ENCODE data around the gene TIAM1.

DNA sequence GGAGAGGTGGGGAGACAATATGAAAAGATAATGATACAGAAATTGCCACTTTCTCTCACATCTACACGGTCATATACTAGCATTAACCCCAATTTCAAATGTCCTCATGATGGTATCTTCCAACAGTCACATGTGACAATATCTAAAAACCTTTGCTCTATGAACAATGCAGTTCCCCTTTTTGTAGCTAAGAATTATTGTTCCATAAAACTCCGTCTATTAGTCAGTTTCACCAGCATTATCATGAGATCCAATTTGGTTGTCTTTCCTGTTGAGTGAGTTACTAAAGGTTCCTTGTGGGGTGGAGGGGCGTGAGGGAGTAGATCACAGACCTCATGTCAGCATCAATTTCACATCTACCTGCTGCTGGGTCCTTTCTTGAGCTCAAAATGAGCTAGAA lies 1.7 kb downstream of the TIAM1 start:
- TF ChIP-seq POLR2A (IDR thresholded peaks at IDR 0.05): no peak
- TF ChIP-seq EP300 (IDR thresholded peaks at IDR 0.05): no peak
- TF ChIP-seq, protein P1, sequence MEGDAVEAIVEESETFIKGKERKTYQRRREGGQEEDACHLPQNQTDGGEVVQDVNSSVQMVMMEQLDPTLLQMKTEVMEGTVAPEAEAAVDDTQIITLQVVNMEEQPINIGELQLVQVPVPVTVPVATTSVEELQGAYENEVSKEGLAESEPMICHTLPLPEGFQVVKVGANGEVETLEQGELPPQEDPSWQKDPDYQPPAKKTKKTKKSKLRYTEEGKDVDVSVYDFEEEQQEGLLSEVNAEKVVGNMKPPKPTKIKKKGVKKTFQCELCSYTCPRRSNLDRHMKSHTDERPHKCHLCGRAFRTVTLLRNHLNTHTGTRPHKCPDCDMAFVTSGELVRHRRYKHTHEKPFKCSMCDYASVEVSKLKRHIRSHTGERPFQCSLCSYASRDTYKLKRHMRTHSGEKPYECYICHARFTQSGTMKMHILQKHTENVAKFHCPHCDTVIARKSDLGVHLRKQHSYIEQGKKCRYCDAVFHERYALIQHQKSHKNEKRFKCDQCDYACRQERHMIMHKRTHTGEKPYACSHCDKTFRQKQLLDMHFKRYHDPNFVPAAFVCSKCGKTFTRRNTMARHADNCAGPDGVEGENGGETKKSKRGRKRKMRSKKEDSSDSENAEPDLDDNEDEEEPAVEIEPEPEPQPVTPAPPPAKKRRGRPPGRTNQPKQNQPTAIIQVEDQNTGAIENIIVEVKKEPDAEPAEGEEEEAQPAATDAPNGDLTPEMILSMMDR (IDR thresholded peaks at IDR 0.05): no peak

Data from gastroesophageal sphincter (tissue), 3 donors.